GM03348 (cell line): ENCODE results near the gene KCNH2.
"Not testable (repeated sequence)": the region's sequence is repeated elsewhere in the genome, so short reads cannot be mapped to it uniquely, and the experiment has no call there.

Source experiments
- DNase-seq: peaks from one replicate; pipeline ENCODE4 v3.0.0; 2012; ENCODE audit warnings: low spot score

The KCNH2 gene

DNA sequence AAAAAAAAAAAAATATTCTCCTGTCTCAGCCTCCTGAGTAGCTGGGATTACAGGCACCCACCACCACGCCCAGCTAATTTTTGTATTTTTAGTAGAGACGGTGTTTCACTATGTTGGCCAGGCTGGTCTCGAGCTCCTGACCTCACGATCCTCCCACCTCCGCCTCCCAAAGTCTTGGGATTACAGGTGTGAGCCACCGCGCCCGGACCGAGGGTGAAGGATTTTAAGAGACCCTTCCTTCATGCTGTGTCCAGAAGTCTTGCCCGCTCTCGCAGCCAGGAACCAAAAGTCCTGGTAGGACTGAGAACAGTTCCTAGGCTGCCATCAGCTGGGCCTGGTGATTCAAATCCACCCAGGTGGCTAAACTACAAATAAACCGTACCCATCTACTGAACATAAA is 33.5 kb upstream of the KCNH2 start:
- not testable (repeated sequence) for DNase-seq

DNA sequence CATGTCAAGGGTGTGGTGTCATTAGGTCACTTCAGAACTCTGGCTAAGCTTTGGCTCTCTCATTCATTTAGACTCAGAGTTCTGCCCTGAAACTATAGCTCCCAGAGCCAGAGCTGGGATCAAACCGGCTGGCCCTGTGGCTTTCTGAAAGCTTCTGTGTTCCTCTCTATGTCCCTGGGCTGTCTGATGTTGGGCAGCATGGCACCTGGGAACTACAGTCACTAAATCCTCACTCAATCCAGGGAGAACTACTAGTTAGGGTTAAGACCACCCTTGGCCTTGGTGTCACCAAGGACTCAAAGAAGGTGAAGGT is 32.9 kb upstream of the KCNH2 start:
- no peak for DNase-seq

DNA sequence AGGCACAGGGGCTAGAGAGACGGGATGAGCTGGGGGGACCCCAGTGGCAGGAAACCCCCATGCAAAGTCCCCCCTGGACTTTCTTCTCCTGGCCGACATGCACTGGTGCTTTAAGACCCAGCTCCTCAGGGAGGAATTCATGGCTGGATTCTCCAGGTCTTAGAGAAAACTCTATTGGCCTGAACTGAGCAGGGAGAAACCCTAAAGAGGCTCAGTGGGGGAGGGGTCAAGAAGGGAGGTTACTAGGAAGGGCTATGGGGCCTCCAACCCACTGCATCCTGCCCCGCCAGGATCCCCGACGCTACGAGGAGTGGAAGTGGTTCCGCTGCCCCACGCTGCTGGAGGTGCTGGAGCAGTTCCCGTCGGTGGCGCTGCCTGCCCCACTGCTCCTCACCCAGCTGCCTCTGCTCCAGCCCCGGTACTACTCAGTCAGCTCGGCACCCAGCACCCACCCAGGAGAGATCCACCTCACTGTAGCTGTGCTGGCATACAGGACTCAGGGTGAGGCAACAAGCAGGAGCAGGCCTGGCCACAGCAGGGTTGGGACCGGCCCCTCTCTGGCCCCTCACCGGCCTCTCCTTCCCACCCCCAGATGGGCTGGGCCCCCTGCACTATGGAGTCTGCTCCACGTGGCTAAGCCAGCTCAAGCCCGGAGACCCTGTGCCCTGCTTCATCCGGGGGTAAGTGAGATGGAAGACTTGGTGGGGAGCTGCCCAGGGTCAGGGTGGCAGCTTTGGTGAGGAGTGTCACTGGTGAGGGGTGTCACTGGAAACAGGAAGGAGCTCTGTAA is 32.4 kb upstream of the KCNH2 start:
- DNase-seq = no peak

DNA sequence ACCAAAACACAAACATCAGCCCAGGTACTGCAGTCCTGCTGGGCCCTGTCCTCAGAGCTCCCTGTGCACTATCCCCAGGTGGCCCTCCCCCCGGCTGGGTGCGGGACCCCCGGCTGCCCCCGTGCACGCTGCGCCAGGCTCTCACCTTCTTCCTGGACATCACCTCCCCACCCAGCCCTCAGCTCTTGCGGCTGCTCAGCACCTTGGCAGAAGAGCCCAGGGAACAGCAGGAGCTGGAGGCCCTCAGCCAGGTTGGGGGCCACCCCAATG is 31.9 kb upstream of the KCNH2 start:
- DNase-seq = no peak

DNA sequence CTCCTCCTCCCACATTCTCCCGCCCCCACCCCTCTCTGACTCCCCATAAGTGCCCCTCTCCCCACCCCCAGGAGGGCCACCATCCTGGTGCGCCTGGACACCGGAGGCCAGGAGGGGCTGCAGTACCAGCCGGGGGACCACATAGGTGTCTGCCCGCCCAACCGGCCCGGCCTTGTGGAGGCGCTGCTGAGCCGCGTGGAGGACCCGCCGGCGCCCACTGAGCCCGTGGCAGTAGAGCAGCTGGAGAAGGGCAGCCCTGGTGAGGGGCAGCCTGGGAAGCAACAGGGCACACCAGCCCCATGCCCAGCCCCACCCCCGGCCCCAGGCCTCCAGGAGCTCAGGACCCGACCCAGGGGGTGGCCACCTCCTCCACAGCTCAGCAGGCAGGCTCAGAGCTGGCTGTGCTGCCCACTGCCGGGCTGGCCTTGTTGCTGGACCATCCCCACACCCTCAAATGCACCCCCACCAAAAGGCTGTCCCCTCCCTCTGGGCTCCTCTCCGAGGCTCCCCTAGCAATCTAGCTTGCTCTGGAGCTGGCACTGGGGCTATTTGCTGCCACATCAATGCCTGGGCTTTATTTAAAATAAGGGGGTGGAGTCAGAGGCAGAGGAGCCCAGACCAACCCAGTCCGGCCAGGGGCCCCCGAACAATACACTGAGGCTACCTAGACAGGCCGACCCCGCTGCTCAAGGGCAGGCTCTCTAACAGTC is 31.4 kb upstream of the KCNH2 start:
- DNase-seq = no peak

DNA sequence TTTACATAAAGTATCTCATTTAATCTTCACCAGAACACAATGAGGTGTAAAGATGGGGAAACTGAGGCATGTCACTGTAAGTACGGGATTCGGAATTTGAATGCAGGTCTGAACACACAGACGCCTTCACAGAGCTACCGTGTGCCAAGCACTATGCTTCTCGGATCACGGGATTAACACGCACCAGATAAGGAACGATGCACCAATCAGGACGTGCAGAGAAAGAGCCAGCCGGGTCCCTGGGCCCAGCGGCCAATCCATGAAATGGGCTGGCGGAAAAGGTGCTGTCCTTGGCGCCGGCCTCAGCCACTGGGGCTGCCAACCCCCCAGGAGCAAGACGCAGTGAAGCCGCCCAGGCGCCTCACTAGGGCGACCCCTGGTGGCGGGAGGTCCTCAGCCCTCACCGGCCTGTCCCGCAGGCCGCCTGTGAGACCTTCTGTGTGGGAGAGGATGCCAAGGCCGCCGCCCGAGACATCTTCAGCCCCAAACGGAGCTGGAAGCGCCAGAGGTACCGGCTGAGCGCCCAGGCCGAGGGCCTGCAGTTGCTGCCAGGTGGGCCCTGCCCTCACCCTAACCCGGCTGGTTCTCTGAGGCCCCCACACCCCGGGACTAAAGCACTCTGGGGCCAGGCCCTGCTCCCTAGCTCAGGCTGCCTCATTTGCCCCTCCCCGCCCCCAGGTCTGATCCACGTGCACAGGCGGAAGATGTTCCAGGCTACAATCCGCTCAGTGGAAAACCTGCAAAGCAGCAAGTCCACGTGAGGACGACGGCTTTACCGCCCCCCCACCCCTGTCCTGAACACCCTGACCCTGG is 30.6 kb upstream of the KCNH2 start:
- peak; percentile 84 for DNase-seq

DNA sequence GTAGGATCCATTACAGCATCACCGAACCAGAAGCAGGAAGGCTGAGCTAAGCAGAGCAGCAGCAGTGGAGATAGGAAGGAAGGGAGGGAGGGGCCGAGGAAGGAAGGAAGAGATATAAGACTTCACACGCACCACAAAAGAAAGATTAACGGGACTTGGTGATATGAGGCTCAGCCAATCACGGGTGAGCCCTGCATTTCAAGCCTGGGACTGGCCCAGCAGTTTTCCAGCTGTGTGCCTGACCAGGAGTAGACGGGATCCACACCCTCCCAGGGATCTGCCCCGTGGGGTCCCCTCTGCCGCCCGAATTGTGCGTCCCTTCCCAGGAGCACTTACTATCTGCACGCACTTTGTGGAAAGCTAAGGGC is 30.0 kb upstream of the KCNH2 start:
- no peak for DNase-seq

DNA sequence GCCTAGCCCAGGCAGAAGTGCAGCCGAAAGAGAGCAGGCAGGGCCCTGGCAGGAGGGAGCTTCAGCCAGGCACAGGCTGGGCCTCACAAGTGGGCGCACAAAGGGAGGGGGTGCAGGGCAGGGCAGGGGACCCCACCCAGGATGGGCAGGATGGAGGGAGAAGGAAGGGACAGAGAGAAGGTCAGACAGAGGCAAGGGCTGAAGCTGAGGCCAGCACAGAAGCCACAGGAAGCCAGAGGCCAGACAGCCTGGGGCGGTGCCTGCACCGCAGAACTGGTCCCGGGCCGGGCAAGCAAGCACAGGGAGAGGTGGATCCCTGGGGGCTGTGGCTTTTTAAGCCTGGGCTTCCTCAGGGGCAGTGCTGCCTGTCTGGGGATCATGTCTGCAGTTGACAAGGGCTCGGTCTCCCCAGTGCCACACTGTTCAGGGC is 29.4 kb upstream of the KCNH2 start:
- DNase-seq = no peak

DNA sequence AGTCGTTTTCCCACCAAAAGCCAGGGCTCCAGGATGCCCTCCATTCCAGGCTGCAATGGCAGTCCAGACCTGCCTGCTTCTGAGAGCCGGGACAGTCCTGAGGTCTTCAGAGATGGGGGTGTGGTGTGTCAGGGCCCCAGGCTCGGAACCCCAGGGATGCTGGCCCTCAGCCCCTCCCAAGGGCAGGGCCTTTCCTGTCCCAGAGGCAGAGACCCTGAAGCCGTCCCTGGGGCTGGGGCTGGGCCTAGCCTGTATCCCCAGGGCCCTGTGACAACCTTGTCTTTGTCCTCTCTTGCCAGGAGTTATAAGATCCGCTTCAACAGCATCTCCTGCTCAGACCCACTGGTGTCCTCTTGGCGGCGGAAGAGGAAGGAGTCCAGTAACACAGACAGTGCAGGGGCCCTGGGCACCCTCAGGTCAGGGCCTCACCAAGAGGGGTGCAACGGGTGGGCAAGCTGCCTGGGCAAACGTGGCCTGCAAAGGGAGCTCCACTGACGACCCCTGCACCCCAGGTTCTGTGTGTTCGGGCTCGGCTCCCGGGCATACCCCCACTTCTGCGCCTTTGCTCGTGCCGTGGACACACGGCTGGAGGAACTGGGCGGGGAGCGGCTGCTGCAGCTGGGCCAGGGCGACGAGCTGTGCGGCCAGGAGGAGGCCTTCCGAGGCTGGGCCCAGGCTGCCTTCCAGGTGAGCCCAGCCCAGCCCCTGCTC is 28.6 kb upstream of the KCNH2 start:
- DNase-seq = no peak

DNA sequence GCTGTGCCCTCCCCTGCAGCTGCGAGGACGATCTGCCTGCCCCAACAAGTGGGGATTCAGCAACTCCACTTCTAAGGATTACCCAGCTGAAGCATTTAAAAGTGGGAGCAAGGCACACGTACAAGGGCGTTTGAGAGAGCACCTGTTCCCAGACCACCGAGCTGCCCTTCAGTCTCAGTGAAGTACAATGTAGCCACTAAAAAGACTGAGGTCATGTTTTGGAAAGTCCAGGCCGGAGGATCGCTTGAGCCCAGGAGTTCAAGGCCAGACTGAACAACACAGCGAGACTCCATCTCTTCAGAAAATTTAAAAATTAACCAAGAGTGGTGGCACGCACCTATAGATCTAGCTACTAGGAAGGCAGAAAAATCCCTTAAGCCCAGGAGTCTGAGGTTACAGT is 27.4 kb upstream of the KCNH2 start:
- DNase-seq = no peak

DNA sequence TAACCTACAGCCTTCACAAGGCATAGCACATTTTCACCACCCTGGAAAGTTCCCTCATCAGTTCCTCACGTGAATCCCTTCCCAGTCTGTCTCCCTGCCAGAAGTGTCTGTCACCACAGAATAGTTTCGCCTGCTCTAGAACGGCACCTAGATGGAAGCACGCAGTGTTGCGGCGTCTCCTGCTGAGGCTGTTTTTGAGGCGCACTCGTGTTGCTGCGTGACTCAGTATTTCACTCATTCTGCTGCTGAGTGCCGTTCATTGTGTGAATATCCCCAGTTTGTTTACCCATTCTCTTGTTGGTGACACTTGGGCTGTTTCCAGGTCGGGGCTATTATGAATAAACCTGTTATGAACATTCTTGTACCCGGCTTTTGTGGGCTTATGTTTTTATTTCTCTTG is 25.5 kb upstream of the KCNH2 start:
- no peak for DNase-seq

DNA sequence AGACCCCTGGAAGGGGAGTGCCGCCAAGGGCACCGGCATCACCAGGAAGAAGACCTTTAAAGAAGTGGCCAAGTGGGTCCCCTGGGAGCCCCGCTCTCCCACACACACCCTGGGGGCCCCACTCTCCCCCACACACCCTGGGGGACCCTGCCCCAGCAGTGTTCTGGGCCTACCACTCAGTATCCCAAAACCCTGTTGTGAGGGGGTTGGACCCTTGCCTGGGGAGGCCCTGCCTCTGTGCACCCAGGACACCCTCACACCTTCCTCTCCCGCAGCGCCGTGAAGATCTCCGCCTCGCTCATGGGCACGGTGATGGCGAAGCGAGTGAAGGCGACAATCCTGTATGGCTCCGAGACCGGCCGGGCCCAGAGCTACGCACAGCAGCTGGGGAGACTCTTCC is 23.4 kb upstream of the KCNH2 start:
- no peak for DNase-seq

DNA sequence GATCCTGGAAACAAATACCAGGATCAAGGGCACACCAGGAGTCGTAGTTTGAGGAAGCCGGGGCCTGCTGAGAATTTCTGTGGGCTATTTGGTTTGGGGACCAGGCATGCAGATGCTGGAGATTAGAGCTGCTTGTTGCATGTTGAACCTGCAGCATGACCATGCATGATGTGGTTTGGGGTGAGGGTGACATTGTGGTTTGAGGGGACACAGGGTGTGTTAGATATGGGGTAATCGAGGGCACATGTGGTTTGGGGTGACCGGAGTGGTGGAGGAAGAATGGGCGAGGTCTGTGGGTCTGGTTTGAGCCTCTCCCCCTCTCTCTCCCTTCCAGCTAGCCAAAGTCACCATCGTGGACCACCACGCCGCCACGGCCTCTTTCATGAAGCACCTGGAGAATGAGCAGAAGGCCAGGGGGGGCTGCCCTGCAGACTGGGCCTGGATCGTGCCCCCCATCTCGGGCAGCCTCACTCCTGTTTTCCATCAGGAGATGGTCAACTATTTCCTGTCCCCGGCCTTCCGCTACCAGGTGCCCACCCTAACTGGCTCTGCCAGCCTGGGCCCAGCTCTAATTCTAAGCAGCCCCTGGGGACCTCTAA is 22.9 kb upstream of the KCNH2 start:
- no peak for DNase-seq

DNA sequence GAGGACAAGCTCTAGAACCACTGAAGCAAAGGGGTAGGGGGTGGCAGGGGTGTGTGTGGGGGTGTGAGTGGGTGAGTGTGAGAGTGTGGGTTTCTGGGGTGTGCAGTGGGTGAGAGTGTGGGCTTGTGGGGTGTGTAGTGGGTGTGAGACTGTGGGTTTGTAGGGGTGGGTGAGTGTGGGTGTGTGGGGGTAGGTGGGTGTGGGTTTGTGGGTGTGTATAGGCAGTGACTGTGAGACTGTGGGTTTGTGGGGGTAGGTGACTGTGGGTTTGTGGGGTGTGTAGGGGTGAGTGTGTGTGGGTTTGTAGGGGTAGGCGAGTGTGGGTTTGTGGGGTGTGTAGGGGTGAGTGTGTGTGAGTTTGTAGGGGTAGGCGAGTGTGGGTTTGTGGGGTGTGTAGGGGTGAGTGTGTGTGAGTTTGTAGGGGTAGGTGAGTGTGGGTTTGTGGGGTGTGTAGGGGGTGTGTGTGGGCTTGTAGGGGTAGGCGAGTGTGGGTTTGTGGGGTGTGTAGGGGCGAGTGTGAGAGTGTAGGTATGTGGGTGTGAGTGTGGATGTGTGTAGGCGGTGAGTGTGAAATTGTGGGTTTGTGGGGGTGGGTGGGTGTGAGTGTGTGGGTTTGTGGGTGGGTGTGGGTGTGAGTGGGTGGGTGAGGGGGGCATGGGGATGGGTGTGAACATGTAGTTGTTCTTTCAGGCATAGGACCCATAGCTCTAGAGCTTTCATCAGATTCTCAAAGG is 21.5 kb upstream of the KCNH2 start:
- no peak for DNase-seq

DNA sequence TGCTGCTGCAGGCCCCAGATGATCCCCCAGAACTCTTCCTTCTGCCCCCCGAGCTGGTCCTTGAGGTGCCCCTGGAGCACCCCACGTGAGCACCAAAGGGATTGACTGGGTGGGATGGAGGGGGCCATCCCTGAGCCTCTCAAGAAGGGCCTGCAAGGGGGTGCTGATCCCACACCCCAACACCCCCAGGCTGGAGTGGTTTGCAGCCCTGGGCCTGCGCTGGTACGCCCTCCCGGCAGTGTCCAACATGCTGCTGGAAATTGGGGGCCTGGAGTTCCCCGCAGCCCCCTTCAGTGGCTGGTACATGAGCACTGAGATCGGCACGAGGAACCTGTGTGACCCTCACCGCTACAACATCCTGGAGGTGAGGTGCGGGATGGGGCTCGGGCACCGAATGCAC is 20.9 kb upstream of the KCNH2 start:
- no peak for DNase-seq

DNA sequence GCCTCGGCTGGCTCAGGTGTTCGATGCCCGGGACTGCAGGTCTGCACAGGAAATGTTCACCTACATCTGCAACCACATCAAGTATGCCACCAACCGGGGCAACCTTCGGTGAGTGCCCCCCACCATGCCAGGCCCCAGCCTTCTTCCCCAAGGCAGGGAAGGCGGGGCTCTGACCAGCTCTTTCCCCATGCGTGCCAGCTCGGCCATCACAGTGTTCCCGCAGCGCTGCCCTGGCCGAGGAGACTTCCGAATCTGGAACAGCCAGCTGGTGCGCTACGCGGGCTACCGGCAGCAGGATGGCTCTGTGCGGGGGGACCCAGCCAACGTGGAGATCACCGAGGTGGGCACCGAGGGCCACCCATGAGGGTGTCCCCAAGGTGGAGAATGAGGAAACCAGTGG is 20.2 kb upstream of the KCNH2 start:
- DNase-seq = no peak

DNA sequence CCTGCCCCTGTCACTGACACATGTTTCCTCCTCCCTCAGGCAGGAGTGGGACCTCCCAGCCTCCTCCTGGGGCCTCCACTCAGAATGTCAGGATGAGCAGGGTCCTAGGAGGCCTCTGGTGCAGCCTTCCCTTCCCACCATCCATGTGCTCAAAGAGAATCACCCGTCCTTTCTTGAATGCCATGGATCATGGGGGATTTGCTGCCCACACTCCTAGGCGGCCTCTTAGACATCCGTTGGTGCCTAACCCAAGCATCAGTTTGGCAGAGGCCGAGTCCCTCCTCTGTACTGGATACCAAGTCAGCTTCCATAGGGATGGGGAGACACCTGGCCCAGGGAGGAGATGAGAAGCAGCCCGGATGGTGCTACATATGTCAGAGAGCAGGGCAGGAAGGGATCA is 19.7 kb upstream of the KCNH2 start:
- DNase-seq = no peak

DNA sequence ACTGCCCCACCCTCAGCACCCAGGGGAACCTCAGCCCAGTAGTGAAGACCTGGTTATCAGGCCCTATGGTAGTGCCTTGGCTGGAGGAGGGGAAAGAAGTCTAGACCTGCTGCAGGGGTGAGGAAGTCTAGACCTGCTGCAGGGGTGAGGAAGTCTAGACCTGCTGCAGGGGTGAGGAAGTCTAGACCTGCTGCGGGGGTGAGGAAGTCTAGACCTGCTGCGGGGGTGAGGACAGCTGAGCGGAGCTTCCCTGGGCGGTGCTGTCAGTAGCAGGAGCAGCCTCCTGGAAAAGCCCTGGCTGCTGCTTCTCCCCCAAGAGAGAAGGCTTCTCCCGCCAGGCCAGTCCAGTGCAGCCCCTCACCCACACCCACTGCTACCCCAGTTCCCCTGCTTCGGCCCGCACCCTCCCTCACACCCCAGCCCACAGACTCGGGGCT is 19.0 kb upstream of the KCNH2 start:
- DNase-seq = no peak

DNA sequence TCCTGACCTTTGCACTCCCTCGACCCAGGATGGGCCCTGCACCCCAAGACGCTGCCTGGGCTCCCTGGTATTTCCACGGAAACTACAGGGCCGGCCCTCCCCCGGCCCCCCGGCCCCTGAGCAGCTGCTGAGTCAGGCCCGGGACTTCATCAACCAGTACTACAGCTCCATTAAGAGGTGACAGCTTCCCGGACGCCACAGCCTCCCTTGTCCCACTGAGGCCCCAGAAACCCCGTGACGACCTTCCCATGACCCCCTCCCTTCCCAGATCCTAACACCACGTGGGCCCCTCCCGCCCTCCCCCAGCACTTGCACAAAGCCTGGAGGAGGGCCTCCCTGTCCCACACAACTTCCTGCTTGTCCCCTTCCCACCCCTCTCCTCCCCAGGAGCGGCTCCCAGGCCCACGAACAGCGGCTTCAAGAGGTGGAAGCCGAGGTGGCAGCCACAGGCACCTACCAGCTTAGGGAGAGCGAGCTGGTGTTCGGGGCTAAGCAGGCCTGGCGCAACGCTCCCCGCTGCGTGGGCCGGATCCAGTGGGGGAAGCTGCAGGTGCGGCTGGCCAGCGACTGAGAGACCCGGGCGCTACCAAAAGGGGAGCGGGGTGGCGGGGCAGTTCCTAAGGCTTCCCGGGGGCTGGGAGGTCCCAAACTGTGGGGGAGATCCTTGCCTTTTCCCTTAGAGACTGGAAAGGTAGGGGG is 18.4 kb upstream of the KCNH2 start:
- no peak for DNase-seq

DNA sequence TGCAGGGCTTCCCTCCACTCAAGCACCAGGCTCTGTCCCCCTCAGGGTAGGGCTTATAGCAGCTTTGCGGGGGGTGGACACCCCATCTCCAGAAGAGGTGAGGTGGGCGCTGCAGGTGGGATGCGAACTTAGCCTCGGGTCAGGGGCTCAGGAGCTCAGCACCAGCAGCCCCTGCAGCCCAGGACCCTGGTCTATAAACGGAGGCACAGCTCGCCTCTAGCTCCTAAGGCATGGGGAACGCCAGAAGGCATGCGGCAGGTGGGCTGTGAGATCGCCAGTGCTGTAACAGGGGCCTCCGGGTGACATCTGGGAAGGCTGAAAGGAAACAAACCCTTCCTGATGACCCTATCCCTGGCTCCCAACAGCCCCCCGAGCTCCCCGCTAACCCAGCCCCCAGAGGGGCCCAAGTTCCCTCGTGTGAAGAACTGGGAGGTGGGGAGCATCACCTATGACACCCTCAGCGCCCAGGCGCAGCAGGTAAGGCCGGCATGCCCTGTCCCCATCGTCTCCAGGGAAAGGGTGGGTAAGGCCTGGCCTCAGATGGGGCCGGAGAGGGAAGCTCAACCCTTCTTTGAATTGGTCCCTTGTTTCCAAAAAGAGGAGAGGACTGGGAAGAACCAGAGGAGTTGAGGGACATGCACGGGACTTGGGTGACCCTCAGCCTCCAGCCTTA is 16.9 kb upstream of the KCNH2 start:
- DNase-seq = no peak
